Measurements from ENCODE around the gene TWSG1. TPM values are rescaled to one million over a fixed set of nuclear protein-coding genes. Genes with fewer than 3 reads are reported as not detected.

Gene TWSG1
- total RNA-seq, 1 donor from 2014 or later = 20.0 TPM

GRCh38 chr18:9436206-9436929, 101.8 kb downstream of the TWSG1 start:
- Mint-ChIP-seq H3K27me3 (ENCODE audit: unreplicated experiment) (no peaks in the 10 kb centered on the region), H3K9me3 (ENCODE audit: unreplicated experiment) (no peaks in the 10 kb centered on the region), H3K4me3 (ENCODE audit: unreplicated experiment) (no peak overlapping the region), H3K4me1 (ENCODE audit: unreplicated experiment) (no peaks in the 10 kb centered on the region), H3K36me3 (ENCODE audit: low read depth, unreplicated experiment) (no peaks in the 10 kb centered on the region), H3K27ac (ENCODE audit: unreplicated experiment) (no peak overlapping the region)
- DNase-seq (ENCODE audit: low spot score) = no peak
- TF ChIP-seq CTCF (IDR thresholded peaks at IDR 0.05; ENCODE audit: unreplicated experiment) = no peak

- Mint-ChIP-seq H3K27me3 (ENCODE audit: unreplicated experiment) (no peaks in the 10 kb centered on the region), H3K27ac (ENCODE audit: unreplicated experiment) (no peak overlapping the region), H3K4me1 (ENCODE audit: unreplicated experiment) (no peaks in the 10 kb centered on the region), H3K9me3 (ENCODE audit: unreplicated experiment) (no peaks in the 10 kb centered on the region), H3K4me3 (ENCODE audit: unreplicated experiment) (no peak overlapping the region), H3K36me3 (ENCODE audit: low read depth, unreplicated experiment) (no peaks in the 10 kb centered on the region)
- no peak for TF ChIP-seq CTCF (IDR thresholded peaks at IDR 0.05; ENCODE audit: unreplicated experiment)
- no peak for DNase-seq (ENCODE audit: low spot score)
Observed at GRCh38 chr18:9437021-9437437, 102.5 kb downstream of the TWSG1 start.

GRCh38 chr18:9437672-9438071, 103.1 kb downstream of the TWSG1 start:
- H3K27me3 Mint-ChIP-seq (ENCODE audit: unreplicated experiment) = no peaks in the 10 kb centered on the region
- no peak overlapping the region for H3K27ac Mint-ChIP-seq (ENCODE audit: unreplicated experiment)
- H3K4me3 Mint-ChIP-seq (ENCODE audit: unreplicated experiment) = no peak overlapping the region
- no peaks in the 10 kb centered on the region for H3K4me1 Mint-ChIP-seq (ENCODE audit: unreplicated experiment)
- no peak for DNase-seq (ENCODE audit: low spot score)
- H3K9me3 Mint-ChIP-seq (ENCODE audit: unreplicated experiment) = no peaks in the 10 kb centered on the region
- TF ChIP-seq CTCF (IDR thresholded peaks at IDR 0.05; ENCODE audit: unreplicated experiment) = no peak
- H3K36me3 Mint-ChIP-seq (ENCODE audit: low read depth, unreplicated experiment) = no peaks in the 10 kb centered on the region

GRCh38 chr18:9441061-9441460, 106.5 kb downstream of the TWSG1 start:
- Mint-ChIP-seq H3K4me3 (ENCODE audit: unreplicated experiment) (no peak overlapping the region), H3K27me3 (ENCODE audit: unreplicated experiment) (no peaks in the 10 kb centered on the region), H3K27ac (ENCODE audit: unreplicated experiment) (no peak overlapping the region), H3K4me1 (ENCODE audit: unreplicated experiment) (no peaks in the 10 kb centered on the region), H3K36me3 (ENCODE audit: low read depth, unreplicated experiment) (no peaks in the 10 kb centered on the region), H3K9me3 (ENCODE audit: unreplicated experiment) (no peaks in the 10 kb centered on the region)
- TF ChIP-seq CTCF (IDR thresholded peaks at IDR 0.05; ENCODE audit: unreplicated experiment) = no peak
- DNase-seq (ENCODE audit: low spot score) = no peak

- DNase-seq (ENCODE audit: low spot score) = no peak
- Mint-ChIP-seq H3K4me3 (ENCODE audit: unreplicated experiment) (no peak overlapping the region), H3K27me3 (ENCODE audit: unreplicated experiment) (no peaks in the 10 kb centered on the region), H3K9me3 (ENCODE audit: unreplicated experiment) (peaks cover 11% of the 10 kb centered on the region), H3K27ac (ENCODE audit: unreplicated experiment) (no peak overlapping the region), H3K36me3 (ENCODE audit: low read depth, unreplicated experiment) (no peaks in the 10 kb centered on the region), H3K4me1 (ENCODE audit: unreplicated experiment) (no peaks in the 10 kb centered on the region)
- no peak for TF ChIP-seq CTCF (IDR thresholded peaks at IDR 0.05; ENCODE audit: unreplicated experiment)
Observed at GRCh38 chr18:9444549-9444948, 110.0 kb downstream of the TWSG1 start.

Measured in endothelial cell (in vitro differentiated cells).